Measurements from ENCODE around the gene MINAR1.

- TF ChIP-seq POLR2AphosphoS5 (IDR thresholded peaks at IDR 0.05; ENCODE audit: low read depth, low read length) (no peak), POLR2A (IDR thresholded peaks at IDR 0.05; ENCODE audit: low read depth, low read length) (no peak)
These were observed 14.9 kb downstream of the MINAR1 start for GRCh38 chr15:79447060-79447459.
